ENCODE results near the gene OR8H1.

The OR8H1 gene

GRCh38 chr11:56292154-56292553, at the start of gene OR8H1:
Gene OR8H1 (minus strand): TSS chr11:56292254. CDS start chr11:56291062, 1,192 bp downstream.
- DNase-seq = no peak

GRCh38 chr11:56340289-56340688, 48.2 kb upstream of the OR8H1 start:
- DNase-seq = no peak

DNA sequence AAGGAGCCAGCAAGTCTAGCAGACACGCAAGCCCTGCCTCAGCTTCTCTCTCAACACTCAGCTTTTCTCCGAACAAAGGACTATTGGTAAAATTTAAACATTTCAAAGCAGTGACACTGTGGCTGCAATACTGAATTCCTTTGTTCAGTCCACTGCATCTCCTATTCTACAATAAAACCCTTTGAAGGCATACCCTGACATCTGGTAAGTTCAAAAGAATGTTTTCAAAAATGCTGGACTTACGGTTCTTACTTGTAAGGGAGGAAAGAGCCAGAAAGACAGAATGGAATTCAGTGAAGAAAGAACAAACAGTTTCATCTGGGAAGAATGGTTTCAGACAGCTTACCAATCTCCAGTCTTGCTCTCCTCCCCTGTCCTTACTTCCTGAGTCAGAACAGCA, 41.1 kb upstream of the OR8H1 start:
- no peak for DNase-seq

DNA sequence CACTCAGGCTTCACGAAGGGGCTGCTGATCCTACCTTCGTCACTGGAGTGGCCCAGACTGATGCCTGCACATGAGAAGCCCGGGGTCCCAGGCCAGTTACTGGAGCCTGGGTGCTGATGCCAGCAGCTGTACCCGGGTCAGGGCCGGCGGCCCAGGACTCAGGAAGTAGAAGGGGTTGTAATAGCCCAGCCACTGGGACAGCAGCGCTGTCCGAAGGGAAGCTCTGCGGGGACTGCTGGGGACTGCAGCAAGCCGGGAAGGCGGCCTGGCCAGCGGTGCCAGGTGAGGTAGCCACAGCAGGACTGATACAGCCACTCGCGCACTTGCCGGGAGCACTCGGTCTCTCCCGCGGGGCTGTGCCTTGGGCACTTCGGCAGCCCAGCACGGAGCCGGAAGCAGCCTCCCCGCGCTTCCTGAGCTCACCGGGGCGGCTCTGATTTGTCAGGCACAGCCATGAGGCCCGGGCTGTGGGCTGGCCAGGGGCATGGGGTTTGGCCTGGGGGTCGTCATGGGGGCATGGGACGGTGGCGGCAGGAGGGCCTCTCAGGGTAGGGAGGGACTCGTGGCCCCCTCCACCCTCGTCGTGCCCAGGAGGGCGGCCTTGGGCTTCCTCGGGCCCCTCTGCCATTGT, 39.9 kb upstream of the OR8H1 start:
- no peak for DNase-seq

DNA sequence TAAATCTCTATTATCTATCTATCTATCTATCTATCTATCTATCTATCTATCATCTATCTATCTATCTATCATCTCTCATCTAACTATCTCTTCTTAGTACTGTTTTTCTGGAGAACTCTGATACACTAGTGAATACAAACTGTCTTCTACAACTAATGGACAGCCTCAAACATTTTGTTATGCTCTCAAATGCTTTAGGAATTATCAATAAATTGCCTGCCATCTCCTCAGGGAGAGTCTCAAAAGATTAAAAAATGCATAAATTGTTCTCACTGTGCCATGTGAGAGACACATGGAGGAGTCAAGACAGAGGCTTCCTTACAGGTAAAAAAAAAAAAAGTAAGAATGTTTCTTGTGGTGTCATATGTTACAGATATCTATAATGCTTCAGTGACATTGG, 22.8 kb upstream of the OR8H1 start, which contains the start of gene OR8K3:
Gene OR8K3, plus strand, starts transcription at position 301 of the 400 bp plus-strand sequence. CDS start 3,163 bp downstream, outside the sequence.
- DNase-seq = no peak

GRCh38 chr11:56307836-56308235, 15.8 kb upstream of the OR8H1 start:
- DNase-seq = no peak

GRCh38 chr11:56296898-56297297, 4.8 kb upstream of the OR8H1 start:
- no peak for DNase-seq

DNA sequence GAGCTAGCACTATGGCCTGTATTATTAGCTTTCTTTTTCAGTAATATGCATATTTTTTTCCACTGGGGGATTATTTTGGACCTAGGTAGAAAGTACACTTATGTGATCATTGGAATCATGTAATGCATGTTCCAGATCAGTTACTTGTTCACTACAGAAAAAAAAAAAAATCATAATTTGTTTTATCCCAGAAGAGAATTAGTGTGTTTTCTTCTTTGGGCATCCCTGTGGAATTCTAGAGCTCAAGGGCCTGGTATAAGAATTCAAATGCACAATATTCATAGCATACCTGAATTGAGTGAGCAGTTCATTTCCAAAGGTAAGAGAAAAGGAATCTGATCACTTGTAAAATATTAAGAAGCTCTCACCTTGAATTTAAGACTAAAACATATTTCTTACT, 18.2 kb downstream of the OR8H1 start, which contains the start of gene OR5T1:
Gene OR5T1, plus strand, starts transcription at position 301 of the 400 bp plus-strand sequence. CDS start 1,485 bp downstream, outside the sequence.
- no peak for DNase-seq

DNA sequence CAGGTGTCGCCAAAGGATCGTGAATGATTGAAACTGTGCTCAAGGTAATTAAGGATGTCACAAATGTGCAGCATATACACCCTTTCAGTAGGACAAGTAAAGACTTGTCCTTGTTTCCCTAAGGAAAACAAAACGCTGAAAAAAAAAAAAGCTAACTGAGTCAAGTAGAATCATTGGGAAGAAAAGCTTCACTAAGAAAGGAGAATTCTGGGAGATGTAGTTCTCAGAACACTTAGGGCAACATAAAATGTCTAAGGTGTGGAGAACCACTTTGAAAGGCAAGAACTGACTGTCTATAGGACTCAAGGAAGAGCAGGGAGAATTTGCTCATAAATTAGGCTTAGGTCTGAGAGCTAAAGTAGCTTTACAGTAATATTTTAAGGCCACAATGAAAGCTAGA, 21.0 kb downstream of the OR8H1 start:
- DNase-seq = no peak

- no peak for DNase-seq
Measured at GRCh38 chr11:56251954-56252353, 40.1 kb downstream of the OR8H1 start, which contains the start of gene OR5T3. Gene OR5T3 (plus strand): TSS chr11:56252254. CDS start chr11:56252254, 0 bp downstream.
